HG03432 (cell line): ENCODE results near the gene OSBPL2.

Experiments
- ATAC-seq: cut with Tn5 transposase; IDR thresholded peaks from one replicate; pipeline ENCODE4 v1.9.1; 2021; ENCODE audit warnings: mild to moderate bottlenecking, moderate library complexity; ENCODE audit not compliant: unreplicated experiment

OSBPL2 gene

GRCh38 chr20:62233684-62234083 lies 4.6 kb upstream of the OSBPL2 start:
- no peak for ATAC-seq

DNA sequence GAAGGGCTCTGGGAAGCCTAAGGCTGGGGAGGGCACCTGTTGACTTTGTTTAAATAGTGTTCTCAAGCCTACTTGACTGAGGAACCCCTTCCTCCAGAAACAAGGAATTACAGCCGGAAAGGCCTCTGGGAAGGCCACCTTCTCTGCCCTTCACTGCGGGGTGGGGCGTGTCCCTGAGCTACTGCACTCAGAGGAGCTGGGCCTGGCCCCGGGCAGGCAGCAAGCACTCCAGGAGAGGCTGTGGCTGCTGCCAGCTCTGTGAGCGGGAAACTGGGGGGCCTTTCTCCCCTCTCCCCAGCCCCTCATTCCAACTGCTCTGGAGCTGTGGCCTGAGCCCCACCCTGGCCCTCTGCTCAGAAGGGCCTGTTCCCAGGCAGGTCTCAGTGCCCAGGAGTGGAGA lies 4.0 kb upstream of the OSBPL2 start:
- no peak for ATAC-seq

DNA sequence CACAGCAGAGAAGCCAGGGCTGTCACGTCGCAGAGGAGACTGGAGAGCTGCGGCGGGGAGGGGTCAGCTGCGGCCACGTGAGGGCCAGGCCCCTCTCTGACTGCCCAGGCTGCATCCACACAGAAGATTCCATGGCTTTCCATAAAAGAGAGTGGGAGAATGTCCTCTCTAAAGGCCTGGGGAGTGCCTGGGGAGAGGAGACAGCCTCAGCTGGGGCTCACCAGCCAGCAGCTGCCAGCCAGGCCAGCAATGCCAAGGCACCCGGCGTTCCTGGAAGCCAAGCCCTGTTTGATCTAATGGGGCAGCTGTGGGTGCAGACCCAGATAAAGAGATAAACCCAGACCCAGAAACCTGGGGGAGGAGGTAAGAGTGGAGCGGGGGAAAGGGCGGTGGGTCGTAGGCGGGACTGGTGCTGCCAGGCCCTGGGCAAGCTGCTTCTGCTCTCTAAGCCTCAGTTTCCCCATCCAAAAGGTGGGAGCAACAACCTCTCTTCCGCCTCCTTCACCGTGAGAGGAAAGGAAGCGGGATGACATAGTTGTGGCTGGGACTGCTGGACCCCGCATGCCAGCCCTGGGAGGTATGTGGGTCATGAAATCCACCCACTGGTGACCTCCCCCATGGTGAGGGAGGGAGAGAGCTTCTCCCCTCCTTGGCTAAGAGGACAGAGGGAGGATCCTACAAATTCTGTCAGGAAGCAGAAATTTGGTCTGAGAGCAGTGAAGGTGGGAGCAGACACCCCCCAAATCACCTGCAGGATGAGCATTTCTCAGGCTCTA lies 3.1 kb upstream of the OSBPL2 start:
- ATAC-seq = no peak

DNA sequence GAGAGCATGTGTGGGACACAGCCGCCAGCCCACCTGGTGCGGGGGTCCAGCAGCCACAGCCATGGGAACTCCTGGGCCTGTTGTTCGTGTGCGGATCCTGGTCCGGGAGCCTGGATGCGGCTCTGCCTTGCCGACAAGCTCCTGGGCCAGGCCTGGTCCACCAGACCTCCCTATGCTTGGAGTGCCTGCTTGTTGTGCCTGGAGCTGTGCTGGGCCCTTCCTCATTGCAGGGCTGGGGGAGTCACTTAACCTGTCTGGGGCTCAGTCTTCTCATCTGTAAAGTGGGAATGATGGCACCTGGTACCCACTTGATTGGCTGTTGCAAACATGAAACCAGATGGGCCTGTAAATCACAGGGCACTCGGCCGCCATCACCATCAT lies 2.6 kb upstream of the OSBPL2 start:
- ATAC-seq = no peak

DNA sequence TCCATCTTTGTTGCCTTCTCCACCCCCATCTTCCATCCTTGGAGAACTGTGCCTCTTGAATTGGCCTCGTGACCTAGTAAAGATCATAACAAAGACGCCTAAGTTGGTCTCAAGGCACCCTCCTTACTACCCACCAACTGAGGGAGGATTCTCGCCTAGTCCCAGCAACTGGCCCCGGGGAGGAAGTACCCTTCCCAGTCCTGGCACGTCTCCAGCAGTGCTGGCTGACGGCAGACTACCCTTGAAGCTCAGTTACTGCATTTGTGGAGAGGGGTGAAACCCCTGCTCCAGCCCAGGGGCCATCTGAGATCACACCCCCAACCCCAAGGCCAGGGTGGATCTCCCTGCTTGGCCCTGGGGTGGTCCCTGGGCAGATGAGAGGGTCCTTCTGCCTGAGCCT lies 2.1 kb upstream of the OSBPL2 start:
- ATAC-seq = no peak

DNA sequence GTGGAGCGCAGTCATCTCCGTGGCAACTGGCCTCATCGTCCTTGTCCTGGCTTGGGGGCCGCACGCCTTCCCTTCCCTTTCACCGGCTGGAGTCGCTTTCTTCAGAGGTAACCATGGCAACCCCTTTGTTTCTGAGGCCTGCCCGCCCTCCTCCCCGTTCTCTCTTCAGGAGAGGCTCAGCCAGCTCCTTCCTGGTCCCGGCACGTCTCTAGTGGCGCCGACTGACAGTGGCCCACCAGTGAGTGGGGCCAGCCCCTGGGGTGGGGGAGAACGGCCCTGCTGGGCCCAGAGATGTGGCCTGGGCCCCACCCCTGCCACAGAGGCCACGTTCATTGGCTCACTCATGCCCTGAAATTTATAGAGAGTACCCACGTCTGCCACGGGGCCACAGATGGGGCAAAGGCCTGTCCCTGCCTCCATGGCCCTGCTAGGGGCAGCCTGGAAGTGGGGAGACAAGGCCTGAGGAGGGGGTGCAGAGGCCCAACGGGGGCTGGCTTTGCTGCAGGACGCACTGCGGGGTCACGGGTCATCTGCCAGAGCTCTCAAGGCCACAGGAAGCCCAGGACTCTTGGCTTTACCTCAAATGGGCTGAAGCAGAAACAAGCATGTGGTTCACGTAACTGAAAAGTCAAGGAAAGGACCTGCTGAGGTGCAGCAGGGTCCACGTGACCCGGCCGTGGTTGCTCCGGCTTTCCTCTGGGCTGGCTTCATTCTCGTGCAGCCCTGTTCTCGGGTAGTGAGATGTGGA lies 1.4 kb upstream of the OSBPL2 start:
- ATAC-seq = no peak

- ATAC-seq = no peak
These were observed 864 bp upstream of the OSBPL2 start for GRCh38 chr20:62237514-62237800.

- ATAC-seq = peak; percentile 5
These were observed 402 bp downstream of the OSBPL2 start for GRCh38 chr20:62238569-62239277.

- no peak for ATAC-seq
These were observed 1.1 kb downstream of the OSBPL2 start for GRCh38 chr20:62239278-62239879.

- ATAC-seq = no peak
These were observed 1.8 kb downstream of the OSBPL2 start for GRCh38 chr20:62240020-62240685.

GRCh38 chr20:62241506-62241905 lies 3.2 kb downstream of the OSBPL2 start:
- ATAC-seq = no peak

DNA sequence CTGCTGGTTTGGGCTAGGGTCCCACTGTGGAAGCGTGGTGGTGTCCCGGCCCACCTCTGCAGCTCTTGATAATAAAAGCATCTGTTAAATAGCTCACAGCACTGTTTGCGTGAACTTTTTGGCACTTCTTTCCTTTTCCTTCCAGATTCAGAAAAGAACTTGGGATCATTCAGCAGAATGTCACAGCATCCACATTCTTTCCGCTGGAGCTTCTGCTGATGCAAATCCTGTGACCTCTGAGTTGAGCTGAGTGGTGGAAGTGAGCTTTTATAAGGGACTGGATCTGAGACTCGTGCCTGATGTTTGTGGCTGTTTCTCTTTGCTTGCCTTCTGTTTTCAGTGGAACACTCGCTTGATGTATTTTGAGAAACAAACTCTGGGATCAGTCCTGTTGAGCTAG lies 3.9 kb downstream of the OSBPL2 start:
- ATAC-seq = no peak

DNA sequence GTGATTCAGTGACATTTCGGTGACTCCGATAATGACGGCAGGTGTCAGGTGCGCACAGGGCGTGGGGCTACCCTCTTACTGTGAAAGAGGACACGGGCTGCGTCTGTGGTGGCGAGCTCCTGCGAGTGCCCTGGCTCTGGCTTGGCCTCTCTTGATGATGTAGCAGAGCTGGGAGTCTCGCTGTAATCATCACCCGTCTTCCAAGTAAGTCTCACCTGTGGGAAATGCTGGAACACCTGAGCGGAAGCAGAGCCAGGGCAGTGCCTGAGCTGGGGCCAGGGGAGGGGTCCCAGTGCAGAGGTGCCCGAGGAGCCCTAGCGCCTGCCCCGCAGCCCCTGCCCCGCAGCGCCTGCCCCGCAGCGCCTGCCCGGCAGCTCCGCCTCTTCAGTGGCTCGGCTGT lies 4.8 kb downstream of the OSBPL2 start:
- no peak for ATAC-seq

- ATAC-seq = no peak
These were observed 5.7 kb downstream of the OSBPL2 start for GRCh38 chr20:62243906-62244515.

GRCh38 chr20:62244644-62245108 lies 6.4 kb downstream of the OSBPL2 start:
- no peak for ATAC-seq

GRCh38 chr20:62245911-62246280 lies 7.6 kb downstream of the OSBPL2 start:
- ATAC-seq = no peak

DNA sequence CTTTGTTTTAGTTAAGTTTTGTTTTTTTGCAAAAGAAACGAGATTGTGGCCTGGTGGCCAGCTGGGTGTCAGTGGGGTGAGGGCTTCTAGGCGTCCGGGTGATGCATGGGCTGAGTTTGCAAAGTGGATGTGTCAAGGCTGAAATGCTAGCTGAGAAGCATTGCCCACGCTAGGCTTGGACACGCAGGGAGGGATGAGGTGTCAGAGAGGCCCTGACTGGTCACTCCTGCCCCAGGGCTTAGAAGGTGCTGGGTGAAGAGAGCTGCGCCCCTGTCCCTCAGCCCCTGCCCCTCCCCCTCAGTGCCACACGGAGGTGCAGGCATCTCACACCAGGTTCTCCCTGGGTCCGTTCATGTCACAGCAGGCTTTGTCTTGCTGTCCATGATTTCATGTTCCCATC lies 8.1 kb downstream of the OSBPL2 start:
- ATAC-seq = no peak

- ATAC-seq = no peak
These were observed 8.7 kb downstream of the OSBPL2 start for GRCh38 chr20:62246872-62247652.

GRCh38 chr20:62248890-62249560 lies 10.7 kb downstream of the OSBPL2 start:
- ATAC-seq = no peak
